T-helper 2 cell (primary cell): ENCODE results near the gene FBXO47.

Source experiments
- DNase-seq, 5 experiments: peaks; one replicate each; pipeline versions ENCODE4 v3.0.0 to v3.0.0-alpha.2; 2012 to 2022
- total RNA-seq, 2 donors: gene quantifications; one replicate each; lab custom pipeline; 2026; lab: John Stamatoyannopoulos, UW

FBXO47 gene, protein sequence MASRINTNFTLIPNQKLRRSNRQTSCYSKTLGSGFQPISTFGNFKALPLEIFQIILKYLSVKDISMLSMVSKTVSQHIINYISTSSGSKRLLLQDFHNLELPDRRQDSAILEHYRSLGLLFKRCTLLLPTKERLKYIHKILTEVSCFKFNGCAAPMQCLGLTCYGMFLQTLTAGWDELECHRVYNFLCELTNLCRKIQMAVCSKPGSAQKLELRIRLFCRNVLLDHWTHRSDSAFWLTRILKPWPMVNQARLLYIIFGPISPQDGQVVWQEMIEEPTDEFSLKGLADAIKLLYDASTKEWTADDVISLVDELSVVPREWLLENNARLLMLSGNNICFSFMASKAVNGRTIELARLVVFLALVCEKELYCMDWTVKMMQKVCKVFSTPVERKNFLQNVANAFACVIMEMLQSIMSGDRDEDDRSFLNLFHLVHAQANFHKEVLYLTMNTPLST
- total RNA-seq, result 0 to 0.07 reads per million in 2 donors

DNA sequence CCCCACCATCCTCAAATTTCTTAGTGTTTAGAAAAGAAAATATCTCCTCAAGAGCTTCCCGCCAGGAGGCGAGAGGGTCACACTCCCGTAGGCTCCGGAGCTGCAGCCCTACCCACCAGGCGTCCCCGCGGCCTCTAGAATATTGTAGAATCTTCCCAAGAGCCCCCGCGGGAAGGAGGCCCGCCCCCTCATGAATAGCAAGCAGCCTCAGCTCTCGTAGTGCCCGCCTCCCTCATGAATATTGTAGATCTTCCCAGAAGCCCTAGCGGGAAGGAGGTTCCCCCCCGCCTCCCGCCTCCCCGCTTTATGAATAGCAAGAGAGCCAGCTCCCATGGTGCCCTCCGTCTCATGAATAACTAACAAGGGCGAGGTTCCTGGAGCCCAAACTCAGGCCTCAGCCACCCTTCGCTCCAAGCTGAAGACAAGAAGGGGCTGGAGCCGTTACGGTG is at the start of gene FBXO47:
FBXO47 (minus strand) TSS at position 114 of the 449 bp plus-strand sequence. CDS start 4,378 bp downstream, outside the sequence.
- peak; percentile 49 to 89 (median 71) for DNase-seq

DNA sequence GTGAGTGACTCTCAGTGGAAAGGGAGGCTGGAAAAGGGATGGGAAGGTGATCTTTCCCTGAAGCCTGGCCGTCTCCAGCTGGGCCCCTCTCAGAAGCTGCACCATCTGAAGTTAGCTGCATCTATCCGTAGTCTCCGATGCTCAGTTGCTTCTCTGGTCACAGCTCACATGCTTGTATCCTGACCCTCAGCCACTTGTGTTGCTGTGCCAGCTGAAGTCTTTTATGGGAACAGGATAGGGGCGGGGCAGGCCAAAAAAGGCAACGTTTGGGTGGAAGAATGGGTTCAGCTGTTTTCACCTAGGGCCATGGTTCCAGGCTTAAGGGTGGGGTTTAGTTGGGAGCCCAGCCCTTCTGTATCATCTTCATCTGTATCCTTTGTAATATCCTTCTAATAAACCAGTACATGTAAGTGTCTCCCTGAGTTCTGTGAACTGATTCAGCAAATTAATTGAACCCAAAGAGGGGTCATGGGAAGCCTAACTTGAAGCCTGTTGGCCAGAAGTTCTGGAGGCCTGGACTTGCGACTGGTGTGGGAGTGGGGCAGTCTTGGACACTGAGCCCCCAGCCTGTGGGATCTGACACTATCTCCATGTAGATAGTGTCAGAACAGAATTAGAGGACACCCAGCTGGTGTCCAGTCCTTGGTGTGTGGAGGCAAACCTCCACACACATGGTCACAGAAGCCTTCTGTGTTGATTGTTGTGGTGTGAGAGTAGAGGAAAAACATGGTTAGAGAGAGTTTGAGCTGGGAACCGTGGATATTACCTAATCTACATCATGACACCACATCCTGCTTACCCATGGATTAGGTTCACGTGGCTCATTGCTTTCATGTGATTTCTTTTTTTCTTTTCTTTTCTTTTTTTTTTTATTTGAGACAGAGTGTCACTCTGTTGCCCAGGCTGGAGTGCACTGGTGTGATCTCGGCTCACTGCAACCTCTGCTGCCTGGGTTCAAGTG is 49.3 kb upstream of the FBXO47 start:
- DNase-seq, result peak in 1 of 5 experiments; percentile 63

DNA sequence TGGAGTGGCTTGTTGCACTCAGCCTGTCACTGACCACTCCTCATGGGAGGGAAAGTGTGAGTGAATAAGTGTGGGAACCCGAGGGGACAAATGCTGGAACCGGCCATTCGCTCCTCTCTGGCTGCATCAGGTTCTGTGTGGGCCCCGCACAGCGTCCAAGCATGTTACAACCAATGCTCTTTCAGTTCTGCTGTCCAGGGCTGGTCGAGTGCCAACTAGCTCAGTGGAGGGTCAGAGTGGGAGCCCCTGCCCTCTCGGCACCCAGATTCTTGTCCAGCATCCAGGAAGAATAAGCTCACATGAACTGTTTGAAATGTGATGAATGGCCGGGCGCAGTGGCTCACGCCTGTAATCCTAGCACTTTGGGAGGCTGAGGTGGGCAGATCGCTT is 48.3 kb upstream of the FBXO47 start:
- no peak for DNase-seq

DNA sequence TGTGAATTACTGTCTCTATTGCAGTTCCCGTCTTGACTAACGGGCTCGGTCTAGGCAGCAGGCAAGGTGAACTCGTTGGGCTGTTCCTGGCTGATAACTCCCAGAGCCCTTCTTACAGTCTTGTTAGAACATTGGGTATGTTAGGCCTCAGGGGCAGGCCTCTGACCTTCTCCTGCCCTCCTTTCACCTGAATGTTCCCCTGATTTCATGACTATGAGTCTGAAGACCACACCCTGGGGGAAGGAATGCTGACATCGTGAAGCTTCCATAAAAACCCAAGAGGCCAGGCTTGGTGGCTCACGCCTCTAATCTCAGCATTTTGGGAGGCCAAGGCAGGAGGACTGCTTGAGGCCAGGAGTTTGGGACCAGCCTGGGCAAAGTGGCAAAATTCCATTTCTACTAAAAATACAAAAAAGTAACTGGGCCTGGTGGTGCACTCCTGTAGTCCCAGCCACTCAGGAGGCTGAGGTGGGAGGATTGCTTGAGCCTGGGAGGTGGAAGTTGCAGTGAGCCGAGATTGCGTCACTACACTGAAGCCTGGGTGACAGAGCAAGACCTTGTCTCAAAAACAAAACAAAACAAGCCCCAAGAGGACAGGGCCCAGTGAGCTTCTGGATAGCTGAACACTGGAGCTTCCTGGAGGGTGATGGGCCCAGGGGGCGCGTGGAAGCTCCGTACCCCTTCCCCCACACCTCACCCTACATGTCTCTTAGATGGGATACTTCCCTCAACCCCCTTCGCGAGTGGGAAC is 47.8 kb upstream of the FBXO47 start:
- DNase-seq, result no peak

DNA sequence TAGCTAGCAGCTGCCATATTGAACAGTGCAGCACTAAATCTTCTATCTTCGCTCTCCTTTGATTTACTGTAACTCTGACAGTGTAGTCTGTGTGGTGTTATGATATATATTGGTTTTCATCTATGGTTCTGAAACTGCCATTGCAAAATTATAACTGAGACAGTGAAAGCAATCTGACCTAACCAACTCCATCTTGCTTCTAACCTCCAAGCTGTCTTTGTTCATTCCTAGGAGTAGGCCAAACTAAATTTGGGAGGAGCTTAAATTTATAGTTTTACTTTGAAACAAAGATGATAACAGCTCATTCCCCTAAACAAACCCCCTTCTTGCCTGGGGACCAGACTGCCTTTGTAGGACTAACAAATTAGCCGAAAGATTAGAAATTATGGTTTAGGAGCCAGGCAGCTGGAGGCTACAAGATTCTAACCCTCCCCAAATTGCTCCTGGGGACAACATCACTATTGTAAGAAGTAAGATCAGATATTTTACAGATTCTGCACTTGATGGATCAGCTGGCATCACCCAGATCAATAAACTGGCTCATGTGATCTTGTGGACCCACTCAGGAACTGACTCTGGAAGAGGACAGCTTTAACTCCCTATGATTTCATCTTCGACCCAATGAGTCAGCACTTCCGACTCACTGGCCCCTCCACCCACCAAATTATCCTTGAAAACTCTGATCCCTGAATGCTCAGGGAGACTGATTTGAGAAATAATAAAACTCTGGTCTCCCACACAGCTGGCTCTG is 47.0 kb upstream of the FBXO47 start:
- no peak for DNase-seq

DNA sequence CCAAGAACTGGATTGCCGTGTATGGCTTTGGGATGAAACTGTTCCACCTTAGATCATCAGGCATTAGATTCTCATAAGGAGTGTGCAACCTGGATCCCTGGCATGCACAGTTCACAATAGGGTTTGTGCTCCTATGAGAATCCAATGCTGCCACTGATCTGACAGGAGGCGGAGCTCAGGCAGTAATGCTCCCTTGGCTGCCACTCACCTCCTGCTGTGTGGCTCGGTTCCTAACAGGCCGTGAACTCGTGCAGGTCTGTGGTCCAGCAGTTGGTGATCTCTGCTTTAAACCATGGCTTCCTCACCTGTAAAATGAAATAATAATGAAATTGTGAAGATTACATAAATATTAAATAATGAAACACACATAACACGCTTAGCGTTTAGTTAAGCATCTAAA is 45.5 kb upstream of the FBXO47 start:
- DNase-seq, result no peak

DNA sequence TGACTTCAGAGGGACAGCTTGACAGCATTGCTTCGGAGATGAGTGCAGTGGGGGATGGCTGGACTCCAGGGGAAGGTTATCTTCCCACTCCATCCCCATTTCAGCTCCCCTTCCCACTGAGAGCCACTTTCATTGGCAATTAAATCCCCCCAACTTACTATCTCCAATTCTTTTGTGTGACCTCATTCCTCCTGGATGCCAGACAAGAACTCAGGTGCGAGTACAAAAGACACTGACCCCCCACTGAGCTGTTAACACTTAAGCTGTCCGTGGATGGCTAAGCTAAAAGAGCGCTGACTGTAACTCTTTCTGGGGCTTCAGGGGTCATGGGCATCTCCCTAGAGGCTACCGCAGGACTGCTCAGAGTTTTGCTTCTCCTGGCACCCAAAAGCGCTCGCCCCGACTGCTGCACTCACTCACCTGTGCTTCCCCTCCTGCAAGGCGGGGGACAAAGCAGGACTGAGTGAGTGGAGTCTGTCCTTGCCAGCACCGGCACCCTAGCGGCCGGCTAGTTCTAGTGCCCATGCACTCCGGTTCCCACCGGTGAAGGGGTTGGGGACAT is 44.8 kb upstream of the FBXO47 start:
- DNase-seq, result no peak

DNA sequence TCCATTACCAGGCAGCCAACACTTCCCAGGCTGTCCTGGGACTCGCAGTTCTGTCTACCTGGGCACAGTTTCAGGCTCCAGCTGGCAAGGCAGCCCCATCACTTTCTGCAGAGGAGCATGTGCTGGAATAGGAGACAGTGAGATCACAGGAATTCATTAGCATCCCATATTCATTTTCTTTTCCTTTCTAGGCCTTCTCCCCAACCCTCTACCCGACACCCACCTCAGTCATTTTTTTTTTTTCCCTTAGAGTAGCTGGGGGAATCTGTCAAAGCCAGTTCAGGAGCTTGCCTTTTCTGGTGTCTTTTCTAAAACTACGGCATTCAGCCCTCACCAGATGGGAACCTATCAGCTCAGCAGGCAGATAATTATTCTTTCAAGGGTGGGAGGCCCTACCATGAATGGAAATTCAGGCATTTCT is 42.4 kb upstream of the FBXO47 start:
- DNase-seq, result no peak

DNA sequence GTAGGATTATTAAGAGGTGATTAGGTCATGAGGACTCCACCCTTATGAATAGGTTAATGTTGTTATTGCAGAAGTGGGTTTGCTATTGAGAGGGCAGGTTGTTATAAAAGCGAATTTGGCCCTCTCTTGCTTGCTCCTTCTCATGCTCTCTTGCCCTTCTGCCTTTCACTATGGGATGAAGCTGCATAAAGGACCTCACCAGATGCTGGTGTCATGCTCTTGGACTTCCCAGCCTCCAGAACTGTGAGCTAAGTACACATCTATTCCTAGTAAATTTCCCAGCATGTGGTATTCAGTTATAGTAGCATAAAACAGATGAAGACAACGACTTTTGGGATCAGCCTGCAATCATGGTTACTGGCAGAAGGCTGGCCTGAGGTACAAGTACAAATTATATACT is 41.4 kb upstream of the FBXO47 start:
- no peak for DNase-seq

DNA sequence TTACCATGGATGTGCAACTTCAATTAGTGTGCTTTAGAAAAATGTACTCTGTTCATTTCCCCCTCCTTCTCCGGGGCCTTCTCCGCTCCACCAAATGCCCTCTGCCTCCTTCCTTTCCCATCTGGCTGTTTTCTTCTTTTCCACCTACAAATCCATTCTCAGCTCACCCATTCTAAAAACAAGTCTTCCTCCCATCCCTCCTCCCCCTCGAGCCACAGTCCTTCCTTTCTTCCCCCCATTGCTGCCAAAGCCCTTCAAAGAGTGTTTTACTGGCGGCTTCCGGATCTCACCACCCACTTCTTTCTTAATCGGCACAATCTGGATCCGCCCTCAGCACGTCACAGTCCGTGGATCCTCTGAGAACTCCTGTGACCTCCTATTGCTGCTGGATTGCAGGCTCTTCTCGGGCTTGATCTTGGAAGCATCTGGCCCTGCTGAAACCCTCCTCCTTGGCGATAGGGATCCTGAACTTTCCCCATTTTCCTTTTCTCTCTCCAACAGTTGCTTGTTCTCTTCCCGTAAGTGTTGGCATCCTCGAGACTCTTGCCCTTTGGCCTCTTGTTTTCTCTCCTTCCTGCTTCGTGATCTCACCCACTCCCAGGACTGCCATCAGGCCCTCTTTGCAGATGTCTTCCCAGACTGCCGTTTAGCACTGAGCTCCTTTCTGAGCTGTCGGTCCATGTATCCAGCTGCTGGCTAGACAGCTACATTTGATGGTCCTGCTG is 36.0 kb upstream of the FBXO47 start:
- peak in 4 of 5 experiments; percentile 8 to 66 (median 24) for DNase-seq

DNA sequence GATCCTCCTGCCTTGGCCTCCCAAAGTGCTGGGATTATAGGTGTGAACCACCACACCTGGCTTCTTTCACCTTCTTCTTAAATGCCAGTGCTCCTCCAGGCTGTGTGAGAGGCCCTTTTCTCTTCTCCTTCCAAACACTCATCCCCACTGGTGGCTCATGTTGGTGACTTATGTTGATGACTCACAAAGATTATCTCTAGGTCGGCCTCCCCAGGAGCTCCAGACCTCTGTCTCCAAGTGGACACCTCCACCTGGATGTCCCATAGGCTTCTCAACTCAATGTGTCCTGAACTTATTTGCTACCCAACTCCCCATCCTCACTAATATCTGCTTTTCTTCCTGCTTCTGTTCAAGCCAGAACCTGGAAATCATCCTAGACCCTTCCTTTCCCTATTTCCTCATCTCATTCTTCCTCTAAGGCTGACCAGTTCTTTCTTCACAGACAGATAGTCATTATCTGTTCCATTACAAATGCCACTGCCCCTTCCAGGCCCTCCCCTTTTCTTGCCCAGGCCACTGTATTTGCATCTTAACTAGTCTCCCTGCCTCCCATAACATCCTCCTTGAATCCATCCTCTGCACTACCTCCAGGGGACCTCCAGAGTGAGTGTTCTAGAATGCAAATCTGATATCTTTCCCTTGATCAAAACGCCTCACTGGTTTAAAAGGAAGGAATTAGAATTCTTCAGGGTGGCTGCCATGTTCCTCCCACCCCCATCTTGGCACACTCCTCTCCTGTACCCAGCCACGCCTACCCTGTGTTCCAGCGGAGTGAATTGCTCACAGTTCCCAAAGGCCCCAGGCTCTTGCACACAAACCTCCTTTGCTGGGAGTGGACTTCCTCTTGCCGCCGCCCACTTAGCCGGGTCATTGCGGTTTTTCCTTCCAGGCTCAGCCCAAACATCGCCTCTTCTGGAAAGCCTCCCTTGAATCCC is 34.8 kb upstream of the FBXO47 start:
- no peak for DNase-seq

DNA sequence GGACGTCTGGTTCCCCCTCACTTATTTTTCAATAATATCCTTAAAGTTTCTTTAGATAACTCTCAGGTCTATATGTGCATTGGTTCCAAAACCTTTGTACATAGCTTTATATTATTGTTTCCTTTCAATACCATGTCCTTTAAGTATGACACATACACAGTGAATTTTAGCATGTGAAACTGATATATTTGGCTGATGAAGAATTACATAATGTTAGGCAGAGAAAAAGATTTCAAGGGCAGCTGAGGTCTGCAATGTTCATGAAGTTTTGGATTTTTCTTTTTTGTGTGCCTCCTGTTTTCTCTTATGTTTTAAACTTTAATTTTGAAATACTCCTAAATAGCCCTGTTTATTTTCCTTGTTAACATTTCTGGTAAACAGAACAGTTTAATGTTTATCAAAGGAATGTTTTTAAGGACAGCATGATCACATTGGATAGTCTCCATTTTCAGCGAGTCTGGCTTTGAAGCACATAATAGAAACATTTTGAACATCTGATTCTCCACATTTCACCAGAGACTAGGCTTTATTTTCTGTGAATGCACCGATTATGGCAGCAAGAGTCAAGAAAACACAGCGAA is 32.9 kb upstream of the FBXO47 start:
- DNase-seq, result no peak

DNA sequence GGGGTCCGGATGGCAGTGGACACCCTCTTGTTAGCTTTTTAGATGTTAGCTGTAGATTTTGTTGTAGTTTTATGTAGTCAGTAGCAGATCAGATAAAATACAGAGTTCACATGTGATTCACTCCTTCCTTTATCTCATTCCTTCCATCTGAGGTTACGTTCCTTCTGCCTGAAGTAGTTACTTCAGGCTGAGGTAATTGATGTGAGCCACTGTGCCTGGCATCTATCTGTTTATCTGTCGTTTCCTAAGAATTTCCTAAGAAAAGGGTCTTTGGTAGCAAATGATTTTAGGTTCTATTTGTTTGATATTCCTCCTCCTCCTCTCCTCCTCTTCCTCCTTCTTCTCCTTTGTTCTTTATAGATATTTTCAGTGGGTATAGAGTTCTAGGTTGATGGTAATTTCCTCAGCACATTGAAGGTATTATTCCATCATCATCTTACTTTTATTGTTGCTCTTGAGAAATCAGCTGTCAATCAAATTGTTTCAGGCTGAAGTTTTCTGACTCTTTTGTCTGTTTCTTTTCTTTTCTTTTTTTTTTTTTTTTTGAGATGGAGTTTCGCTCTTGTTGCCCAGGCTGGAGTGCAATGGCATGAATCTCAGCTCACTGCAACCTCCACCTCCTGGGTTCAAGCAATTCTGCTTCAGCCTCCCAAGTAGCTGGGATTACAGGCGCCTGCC is 29.6 kb upstream of the FBXO47 start:
- no peak for DNase-seq

DNA sequence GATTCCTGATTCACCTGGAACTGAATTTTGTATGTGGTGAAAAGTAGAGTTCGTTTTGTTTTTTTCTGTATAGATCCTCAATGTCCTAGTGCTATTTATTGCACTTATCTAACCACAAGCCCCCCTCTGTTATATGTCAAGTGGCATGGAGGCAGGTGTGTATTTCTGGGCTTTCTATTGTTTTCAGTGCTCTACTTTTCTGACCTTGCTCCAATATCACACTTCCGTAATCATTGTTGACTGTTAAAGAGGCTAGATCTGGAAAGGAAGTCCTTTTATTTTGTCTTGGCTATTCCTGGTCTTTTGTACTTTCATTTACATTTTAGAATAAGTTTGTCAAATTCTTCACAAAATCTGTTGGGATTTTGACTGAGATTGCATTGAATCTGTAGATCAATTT is 26.8 kb upstream of the FBXO47 start:
- no peak for DNase-seq

DNA sequence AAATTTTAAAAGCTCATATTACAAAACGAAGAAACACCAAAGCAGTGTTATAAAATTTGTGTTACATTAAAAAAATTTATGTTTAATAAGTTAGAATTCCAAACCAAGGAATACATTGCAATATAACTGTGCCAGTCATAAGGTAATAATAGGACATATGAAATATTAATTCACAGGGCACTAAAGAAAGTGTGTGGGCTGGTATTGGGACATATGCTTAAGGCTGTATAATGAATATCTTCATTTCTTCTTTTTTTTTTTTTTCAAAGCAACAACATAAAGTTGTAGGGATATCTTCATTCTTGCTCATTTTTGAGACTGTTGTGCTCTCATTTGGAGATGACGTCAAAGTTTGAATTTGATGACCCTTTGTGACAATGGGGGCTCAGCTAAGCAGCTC is 17.5 kb upstream of the FBXO47 start:
- DNase-seq, result no peak

DNA sequence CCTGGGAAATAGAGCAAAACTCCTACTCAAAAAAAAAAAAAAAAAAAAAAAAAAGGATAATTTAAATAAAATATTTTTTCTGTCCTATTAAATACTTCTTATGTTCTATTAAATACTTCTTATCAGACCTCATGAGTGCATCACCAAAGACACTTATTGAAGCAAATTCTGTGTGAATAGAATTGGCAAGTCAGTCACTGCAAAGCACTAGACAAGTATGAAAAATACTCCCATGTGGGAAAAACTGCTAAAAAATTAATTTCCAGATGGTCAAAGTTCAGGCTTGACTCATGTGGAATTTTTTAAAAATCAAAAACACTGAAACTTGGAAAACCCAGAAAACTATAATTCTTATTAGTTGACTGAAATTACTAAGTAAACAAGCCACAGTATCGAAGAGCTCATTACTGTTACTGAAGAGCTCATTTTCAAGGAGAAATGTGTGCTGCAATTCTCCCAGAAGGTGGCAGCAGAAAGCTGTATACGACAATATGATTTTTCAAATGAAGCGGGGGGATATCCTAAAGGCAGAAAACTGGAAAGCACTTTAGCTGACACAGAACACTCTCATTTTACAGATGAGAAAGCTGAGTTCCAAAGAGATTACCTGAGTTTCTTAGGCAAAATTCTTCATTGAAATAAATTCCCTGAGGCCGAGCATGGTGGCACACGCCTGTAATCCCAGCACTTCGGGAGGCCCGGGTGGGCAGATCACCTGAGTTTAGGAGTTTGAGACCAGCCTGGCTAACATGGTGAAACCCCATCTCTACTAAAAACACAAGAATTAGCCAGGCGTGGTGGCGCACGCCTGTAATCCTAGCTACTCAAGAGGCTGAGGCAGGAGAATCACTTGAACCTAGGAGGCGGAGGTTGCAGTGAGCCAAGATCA is 15.9 kb upstream of the FBXO47 start:
- peak in 2 of 5 experiments; percentile 30 to 73 for DNase-seq

DNA sequence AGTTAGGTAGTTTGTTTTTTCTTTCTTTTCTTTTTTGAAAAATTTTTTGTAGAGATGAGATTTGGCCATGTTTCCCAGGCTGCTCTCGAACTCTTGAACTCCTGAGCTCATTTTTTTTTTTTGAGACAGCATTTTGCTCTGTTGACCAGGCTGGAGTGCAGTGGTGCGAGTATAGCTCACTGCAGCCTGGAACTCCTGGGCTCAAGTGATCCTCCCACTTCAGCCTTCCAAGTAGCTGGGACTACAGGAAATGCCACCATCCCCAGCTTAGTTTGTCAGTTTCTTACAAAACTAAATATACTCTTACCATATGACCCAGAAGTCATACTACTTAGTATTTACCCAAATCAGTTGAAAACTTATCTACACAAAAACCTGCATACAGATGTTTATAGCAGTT is 14.4 kb upstream of the FBXO47 start:
- no peak for DNase-seq
